ENCODE results near the gene PROSER3. TPM values are rescaled to one million over a fixed set of nuclear protein-coding genes. Genes with fewer than 3 reads are reported as not detected.

PROSER3 gene
- total RNA-seq, 1 donor from 2014 or later = 46.6 TPM

- no peak for DNase-seq (ENCODE audit: low spot score in 2 of 2, unreplicated experiment in 2 of 2)
- peaks cover 3% of the 10 kb centered on the region for H3K36me3 Mint-ChIP-seq
- TF ChIP-seq CTCF (IDR thresholded peaks at IDR 0.05; ENCODE audit: unreplicated experiment) = no peak
- peaks cover 8% of the 10 kb centered on the region for H3K27me3 Mint-ChIP-seq (ENCODE audit: low read depth)
- no peaks in the 10 kb centered on the region for H3K9me3 Mint-ChIP-seq
- H3K27ac Mint-ChIP-seq = no peak overlapping the region
- H3K4me3 Mint-ChIP-seq = peak overlapping the region; percentile 97
- peaks cover 21% of the 10 kb centered on the region for H3K4me1 Mint-ChIP-seq
Observed at GRCh38 chr19:35759697-35760096, 1.7 kb downstream of the PROSER3 start.

- no peak overlapping the region for H3K4me3 Mint-ChIP-seq
- peaks cover 18% of the 10 kb centered on the region for H3K4me1 Mint-ChIP-seq
- no peak for TF ChIP-seq CTCF (IDR thresholded peaks at IDR 0.05; ENCODE audit: unreplicated experiment)
- DNase-seq (ENCODE audit: low spot score in 2 of 2, unreplicated experiment in 2 of 2) = no peak
- peaks cover 5% of the 10 kb centered on the region for H3K27me3 Mint-ChIP-seq (ENCODE audit: low read depth)
- peaks cover 7% of the 10 kb centered on the region for H3K36me3 Mint-ChIP-seq
- H3K27ac Mint-ChIP-seq = no peak overlapping the region
- no peaks in the 10 kb centered on the region for H3K9me3 Mint-ChIP-seq
Observed at GRCh38 chr19:35760711-35761349, 2.9 kb downstream of the PROSER3 start.

- Mint-ChIP-seq H3K9me3 (no peaks in the 10 kb centered on the region), H3K36me3 (peaks cover 14% of the 10 kb centered on the region), H3K27ac (no peak overlapping the region), H3K4me3 (no peak overlapping the region), H3K27me3 (ENCODE audit: low read depth) (no peaks in the 10 kb centered on the region), H3K4me1 (peaks cover 3% of the 10 kb centered on the region)
- DNase-seq (ENCODE audit: low spot score in 2 of 2, unreplicated experiment in 2 of 2) = no peak
- TF ChIP-seq CTCF (IDR thresholded peaks at IDR 0.05; ENCODE audit: unreplicated experiment) = no peak
Observed at GRCh38 chr19:35764432-35765315, 6.7 kb downstream of the PROSER3 start.

- no peaks in the 10 kb centered on the region for H3K9me3 Mint-ChIP-seq
- H3K36me3 Mint-ChIP-seq = peaks cover 15% of the 10 kb centered on the region
- no peaks in the 10 kb centered on the region for H3K27me3 Mint-ChIP-seq (ENCODE audit: low read depth)
- no peak for TF ChIP-seq CTCF (IDR thresholded peaks at IDR 0.05; ENCODE audit: unreplicated experiment)
- H3K27ac Mint-ChIP-seq = no peak overlapping the region
- H3K4me1 Mint-ChIP-seq = peaks cover 3% of the 10 kb centered on the region
- no peak for DNase-seq (ENCODE audit: low spot score in 2 of 2, unreplicated experiment in 2 of 2)
- H3K4me3 Mint-ChIP-seq = no peak overlapping the region
Observed at GRCh38 chr19:35766571-35767104, 8.7 kb downstream of the PROSER3 start.

GRCh38 chr19:35767288-35768081, 9.5 kb downstream of the PROSER3 start:
- TF ChIP-seq CTCF (IDR thresholded peaks at IDR 0.05; ENCODE audit: unreplicated experiment) = no peak
- no peak overlapping the region for H3K4me3 Mint-ChIP-seq
- H3K27ac Mint-ChIP-seq = no peak overlapping the region
- H3K9me3 Mint-ChIP-seq = no peaks in the 10 kb centered on the region
- DNase-seq (ENCODE audit: low spot score in 2 of 2, unreplicated experiment in 2 of 2) = no peak
- H3K27me3 Mint-ChIP-seq (ENCODE audit: low read depth) = no peaks in the 10 kb centered on the region
- peaks cover 3% of the 10 kb centered on the region for H3K4me1 Mint-ChIP-seq
- H3K36me3 Mint-ChIP-seq = peaks cover 15% of the 10 kb centered on the region

Data from mesothelial cell of epicardium (in vitro differentiated cells).